H1 (cell line): Measurements from ENCODE around the gene MAP3K6. TPM values are rescaled to one million over a fixed set of nuclear protein-coding genes. Genes with fewer than 3 reads are reported as not detected.
A peak's percentile ranks its signal among the peaks of the same experiment; 100 is the strongest.

Experiments used
- GABPA ChIP-seq: IDR thresholded peaks from 2 replicates; pipeline ENCODE4 v1.6.1; 2011; ENCODE audit warnings: mild to moderate bottlenecking, low read length, moderate library complexity, borderline replicate concordance; ENCODE audit not compliant: insufficient read depth
- JUND ChIP-seq: IDR thresholded peaks from 2 replicates; pipeline ENCODE4 v1.6.1; 2011; ENCODE audit warnings: mild to moderate bottlenecking, improper control_type of control experiment, low read length
- MAX ChIP-seq: IDR thresholded peaks from 2 replicates; pipeline ENCODE4 v1.6.1; 2012; ENCODE audit warnings: inconsistent platforms
- SP1 ChIP-seq: IDR thresholded peaks from 2 replicates; pipeline ENCODE4 v1.6.1; 2011; ENCODE audit warnings: low read depth, low read length
- TAF1 ChIP-seq: IDR thresholded peaks from 2 replicates; pipeline ENCODE4 v1.6.1; 2011; ENCODE audit warnings: mild to moderate bottlenecking, low read depth, low read length
- polyA plus RNA-seq, 7 experiments: library from polyadenylated mRNA; depleted of rRNA in 3 of 7; stranded (reverse) in 5 of 7; unstranded in 2 of 7; fragments of >200 nt in 5 of 7; fragments of 200-250 nt in 2 of 7; gene quantifications; 1 replicate in 5 of 7; 2 replicates in 1 of 7; 4 replicates in 1 of 7; pipeline versions ENCODE4 v1.2.1 to v1.2.3, GENCODE V29; 2011 to 2013; ENCODE audit warnings: missing spikeins in 2 of 7, mixed read lengths in 2 of 7
- total RNA-seq: library from RNA; stranded (reverse); fragmentation: NEBNext Ultra II Directional; extraction: Animal tissue kit (Norgen Biotek cat#: 25700); gene quantifications from 2 replicates; pipeline ENCODE4 v1.2.1, GENCODE V29; 2021

The MAP3K6 gene
- total and polyA plus RNA-seq, 2 of the 8 experiments (the other 6 are each of a cell fraction or from before 2014, with no cell fraction given) = 7.4 to 7.6 TPM

GRCh38 chr1:27348861-27349783, 17.6 kb downstream of the MAP3K6 start (continued):
- TF ChIP-seq TAF1 (peak; percentile 34; the same call in 1 of the 2 replicates), SP1 (peak; percentile 86), JUND (no peak), GABPA (peak; percentile 30; the same call in 1 of the 2 replicates), MAX (peak; percentile 54)
